SK-N-SH (cell line): Measurements from ENCODE around the gene ASIC3.

ENCODE experiments used
- GABPA ChIP-seq: IDR thresholded peaks from 2 replicates; pipeline ENCODE4 v1.4.0; 2012; ENCODE audit warnings: low read depth, mild to moderate bottlenecking
- RCOR1 ChIP-seq: fragments of 150-350 bp; IDR thresholded peaks from 2 replicates; pipeline ENCODE4 v1.6.1; 2017; ENCODE audit warnings: antibody characterized with exemption, low read length
- SIN3A ChIP-seq: IDR thresholded peaks from 2 replicates; pipeline ENCODE4 v1.6.1; 2012; ENCODE audit warnings: low read depth, mild to moderate bottlenecking, low read length, moderate library complexity, borderline replicate concordance
- TAF1 ChIP-seq: IDR thresholded peaks from 2 replicates; pipeline ENCODE4 v1.6.1; 2012; ENCODE audit warnings: low read depth, mild to moderate bottlenecking, low read length, moderate library complexity, borderline replicate concordance
- YY1 ChIP-seq: IDR thresholded peaks from 2 replicates; pipeline ENCODE4 v1.4.0; 2012; ENCODE audit warnings: low read depth, mild to moderate bottlenecking
- TF ChIP-seq, protein P1 (sequence below): fragments of 200-600 bp; sonication (generic); IDR thresholded peaks from 2 replicates; pipeline ENCODE4 v1.6.1; 2017; ENCODE audit warnings: antibody characterized with exemption, mild to moderate bottlenecking, moderate library complexity

DNA sequence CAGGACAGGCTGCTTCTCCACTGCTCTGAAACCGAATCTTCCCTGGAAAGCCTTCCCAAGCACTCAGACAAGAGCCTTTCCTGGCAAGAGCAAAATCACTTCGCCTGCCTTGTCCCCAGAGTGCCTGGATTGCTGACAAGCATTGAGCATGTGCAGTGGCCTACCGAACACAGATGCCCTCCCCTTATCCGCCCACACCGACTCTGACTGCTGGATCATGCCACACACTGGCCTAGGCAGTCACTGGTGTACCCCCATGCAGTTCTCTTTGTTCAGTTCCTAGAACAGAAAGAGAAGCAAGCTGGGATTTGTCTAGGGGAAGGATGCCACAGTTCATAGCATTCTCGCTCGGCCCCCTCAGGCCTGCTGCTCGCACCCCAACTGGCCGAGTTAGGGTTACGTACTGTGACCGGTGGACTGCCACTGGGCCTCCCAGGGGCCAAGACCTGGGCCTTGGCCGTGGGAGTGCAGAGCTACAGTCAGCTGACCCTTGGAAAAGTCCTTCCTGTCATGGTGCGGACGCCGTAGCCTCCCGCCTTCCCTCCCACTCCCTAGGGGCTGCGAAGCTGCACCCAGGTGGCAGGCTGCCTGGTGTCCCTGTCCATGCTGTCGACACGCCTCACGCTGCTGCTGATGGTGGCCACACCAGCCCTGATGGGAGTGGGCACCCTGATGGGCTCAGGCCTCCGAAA is 13.2 kb upstream of the ASIC3 start:
- no peak for TF ChIP-seq TAF1
- TF ChIP-seq YY1, result no peak
- TF ChIP-seq, protein P1, sequence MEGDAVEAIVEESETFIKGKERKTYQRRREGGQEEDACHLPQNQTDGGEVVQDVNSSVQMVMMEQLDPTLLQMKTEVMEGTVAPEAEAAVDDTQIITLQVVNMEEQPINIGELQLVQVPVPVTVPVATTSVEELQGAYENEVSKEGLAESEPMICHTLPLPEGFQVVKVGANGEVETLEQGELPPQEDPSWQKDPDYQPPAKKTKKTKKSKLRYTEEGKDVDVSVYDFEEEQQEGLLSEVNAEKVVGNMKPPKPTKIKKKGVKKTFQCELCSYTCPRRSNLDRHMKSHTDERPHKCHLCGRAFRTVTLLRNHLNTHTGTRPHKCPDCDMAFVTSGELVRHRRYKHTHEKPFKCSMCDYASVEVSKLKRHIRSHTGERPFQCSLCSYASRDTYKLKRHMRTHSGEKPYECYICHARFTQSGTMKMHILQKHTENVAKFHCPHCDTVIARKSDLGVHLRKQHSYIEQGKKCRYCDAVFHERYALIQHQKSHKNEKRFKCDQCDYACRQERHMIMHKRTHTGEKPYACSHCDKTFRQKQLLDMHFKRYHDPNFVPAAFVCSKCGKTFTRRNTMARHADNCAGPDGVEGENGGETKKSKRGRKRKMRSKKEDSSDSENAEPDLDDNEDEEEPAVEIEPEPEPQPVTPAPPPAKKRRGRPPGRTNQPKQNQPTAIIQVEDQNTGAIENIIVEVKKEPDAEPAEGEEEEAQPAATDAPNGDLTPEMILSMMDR, result no peak
- no peak for TF ChIP-seq GABPA
- TF ChIP-seq SIN3A, result no peak
- no peak for TF ChIP-seq RCOR1
